Neuronal stem cell (in vitro differentiated cells): ENCODE results near the gene ZMIZ1.

ENCODE experiments used
- DNase-seq: peaks from one replicate; pipeline ENCODE4 v3.0.0-alpha.2; 2013; ENCODE audit warnings: low spot score
- H2AFZ ChIP-seq: one replicate; pipeline ENCODE4 v1.6.1; 2013; ENCODE audit warnings: mild to moderate bottlenecking, low read length, inconsistent platforms
- H2AK5ac ChIP-seq: 2 replicates; pipeline ENCODE4 v1.6.1; 2013; ENCODE audit warnings: low read depth, mild to moderate bottlenecking, inconsistent platforms, low read length, moderate library complexity, mixed read lengths
- H2BK120ac ChIP-seq: 2 replicates; pipeline ENCODE4 v1.6.1; 2013; ENCODE audit warnings: low read depth, mild to moderate bottlenecking, inconsistent platforms, low read length, moderate library complexity, mixed read lengths
- H2BK12ac ChIP-seq: one replicate; pipeline ENCODE4 v1.6.1; 2013; ENCODE audit warnings: low read length, inconsistent platforms
- H2BK15ac ChIP-seq: 2 replicates; pipeline ENCODE4 v1.6.1; 2013; ENCODE audit warnings: mild to moderate bottlenecking, low read length, inconsistent platforms, mixed read lengths
- H2BK5ac ChIP-seq: one replicate; pipeline ENCODE4 v1.6.1; 2013; ENCODE audit warnings: inconsistent platforms, mild to moderate bottlenecking, low read length, moderate library complexity
- H3K14ac ChIP-seq: one replicate; pipeline ENCODE4 v1.6.1; 2013; ENCODE audit warnings: low read length, inconsistent platforms
- H3K18ac ChIP-seq: 2 replicates; pipeline ENCODE4 v1.6.1; 2013; ENCODE audit warnings: low read length, inconsistent platforms
- H3K23ac ChIP-seq: 2 replicates; pipeline ENCODE4 v1.6.1; 2013; ENCODE audit warnings: low read depth, mild to moderate bottlenecking, mixed read lengths, low read length, inconsistent platforms; ENCODE audit not compliant: poor library complexity
- H3K27ac ChIP-seq: replicated peaks from 3 replicates; pipeline ENCODE4 v1.5.1; 2013; ENCODE audit warnings: low read length, inconsistent platforms
- H3K27me3 ChIP-seq, 3 experiments: 2 replicates each; pipeline ENCODE4 v1.6.1; 2013; ENCODE audit warnings: low read length in 3 of 3, mild to moderate bottlenecking in 2 of 3, inconsistent platforms in 1 of 3, low read depth in 1 of 3, mixed read lengths in 1 of 3, moderate library complexity in 1 of 3; ENCODE audit not compliant: control insufficient read depth in 3 of 3, insufficient read depth in 3 of 3
- H3K36me3 ChIP-seq, 2 donors: replicated peaks in 1 of 2; 2 replicates each; pipeline ENCODE4 v1.6.1; 2013; ENCODE audit warnings: low read length in 2 of 2; ENCODE audit not compliant: control insufficient read depth in 2 of 2, insufficient read depth in 2 of 2
- H3K4ac ChIP-seq: 2 replicates; pipeline ENCODE4 v1.6.1; 2013; ENCODE audit warnings: inconsistent platforms, mild to moderate bottlenecking, low read length, moderate library complexity
- H3K4me1 ChIP-seq, 2 donors: 1 replicate in 1 of 2; 2 replicates in 1 of 2; pipeline ENCODE4 v1.6.1; 2013; ENCODE audit warnings: low read length in 2 of 2, low read depth in 1 of 2; ENCODE audit not compliant: control insufficient read depth in 2 of 2, insufficient read depth in 1 of 2
- H3K4me2 ChIP-seq: one replicate; pipeline ENCODE4 v1.6.1; 2013; ENCODE audit warnings: mild to moderate bottlenecking, low read length, inconsistent platforms; ENCODE audit not compliant: insufficient read depth, poor library complexity, severe bottlenecking
- H3K4me3 ChIP-seq, 2 donors: 2 replicates each; pipeline ENCODE4 v1.5.1; 2013; ENCODE audit warnings: low read length in 2 of 2, mild to moderate bottlenecking in 2 of 2, inconsistent platforms in 1 of 2, moderate library complexity in 1 of 2
- H3K79me1 ChIP-seq: one replicate; pipeline ENCODE4 v1.6.1; 2013; ENCODE audit warnings: low read depth, mild to moderate bottlenecking, inconsistent platforms, low read length, moderate library complexity
- H3K9ac ChIP-seq: one replicate; pipeline ENCODE4 v1.6.1; 2013; ENCODE audit warnings: mild to moderate bottlenecking, low read depth, low read length, inconsistent platforms; ENCODE audit not compliant: poor library complexity
- H3K9me3 ChIP-seq, 2 donors: replicated peaks in 1 of 2; 2 replicates each; pipeline versions ENCODE3 to v1.6.1; 2013; ENCODE audit warnings: low read length in 2 of 2, mild to moderate bottlenecking in 2 of 2, inconsistent platforms in 1 of 2, low read depth in 1 of 2, mixed read lengths in 1 of 2, moderate library complexity in 1 of 2; ENCODE audit not compliant: control insufficient read depth in 2 of 2, insufficient read depth in 1 of 2
- H4K8ac ChIP-seq: one replicate; pipeline ENCODE4 v1.6.1; 2013; ENCODE audit warnings: low read depth, mild to moderate bottlenecking, inconsistent platforms, low read length, moderate library complexity
- H4K91ac ChIP-seq: one replicate; pipeline ENCODE4 v1.6.1; 2013; ENCODE audit warnings: low read length, low read depth, mild to moderate bottlenecking, inconsistent platforms; ENCODE audit not compliant: poor library complexity
- WGBS, 2 donors: extraction: QIAGEN DNeasy Blood & Tissue Kit; methylation state at CpG; one replicate each; pipeline ENCODE4 v1.1.7; 2013; ENCODE audit warnings: missing lambda C conversion rate in 2 of 2, mixed read lengths in 1 of 2; ENCODE audit not compliant: insufficient read length in 2 of 2, insufficient replicate concordance in 1 of 2; ENCODE audit errors: extremely low coverage in 2 of 2; 5-methylcytosine and 5-hydroxymethylcytosine counted together

Gene ZMIZ1

DNA sequence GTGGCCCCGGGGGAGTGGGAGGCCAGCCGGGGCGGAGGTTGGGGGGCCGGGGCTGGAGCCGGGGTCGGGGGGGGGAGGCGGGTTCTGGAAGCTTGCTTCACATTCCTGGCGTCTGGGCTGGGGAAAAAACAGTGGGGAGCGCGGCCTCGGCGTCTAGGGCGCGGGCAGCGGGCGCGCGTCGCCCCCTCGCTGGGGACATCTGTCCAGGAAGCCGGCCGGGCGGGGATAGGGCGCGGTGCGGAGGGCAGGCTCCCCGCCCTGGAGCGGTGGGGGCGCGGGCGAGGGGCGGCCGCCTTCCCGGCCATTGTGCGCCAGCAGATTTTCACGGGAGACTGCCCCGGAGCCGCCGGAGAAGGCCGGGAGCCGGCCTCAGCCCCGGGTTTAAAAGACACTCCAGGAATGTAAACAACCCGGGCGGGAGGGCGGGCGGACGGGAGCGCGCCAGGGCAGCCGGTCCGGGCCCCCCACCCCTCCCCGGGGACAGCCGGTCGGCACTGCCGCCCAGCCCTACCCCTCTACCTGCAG, 1.4 kb downstream of the ZMIZ1 start:
- Histone ChIP-seq H3K4me2 (peak overlapping the region; percentile 99), H2BK5ac (peak overlapping the region; percentile 84), H3K23ac (peak overlapping the region; percentile 35), H3K4me3 (peak overlapping the region; percentile 76 to 94), H3K9ac (peak overlapping the region; percentile 98), H2AFZ (no peak overlapping the region), H3K4me1 (peaks cover 30 to 44% of the 10 kb centered on the region in 2 donors), H3K79me1 (peaks cover 26% of the 10 kb centered on the region), H3K18ac (peak overlapping the region; percentile 98), H2BK12ac (no peak overlapping the region), H4K8ac (no peak overlapping the region), H3K27me3 (peaks cover 0 to 2% (median 0%) of the 10 kb centered on the region in 3 experiments), H2AK5ac (peak overlapping the region; percentile 62), H3K9me3 (no peaks in the 10 kb centered on the region), H3K36me3 (peaks cover 0 to 6% of the 10 kb centered on the region in 2 donors), H3K27ac (peak overlapping the region; percentile 93), H3K4ac (no peak overlapping the region), H2BK15ac (peak overlapping the region; percentile 61), H2BK120ac (no peak overlapping the region), H3K14ac (no peak overlapping the region), H4K91ac (no peak overlapping the region)
- peak; percentile 57 for DNase-seq
- no CpG with 5 or more reads among the region's 55 CpGs for WGBS, 2 donors

DNA sequence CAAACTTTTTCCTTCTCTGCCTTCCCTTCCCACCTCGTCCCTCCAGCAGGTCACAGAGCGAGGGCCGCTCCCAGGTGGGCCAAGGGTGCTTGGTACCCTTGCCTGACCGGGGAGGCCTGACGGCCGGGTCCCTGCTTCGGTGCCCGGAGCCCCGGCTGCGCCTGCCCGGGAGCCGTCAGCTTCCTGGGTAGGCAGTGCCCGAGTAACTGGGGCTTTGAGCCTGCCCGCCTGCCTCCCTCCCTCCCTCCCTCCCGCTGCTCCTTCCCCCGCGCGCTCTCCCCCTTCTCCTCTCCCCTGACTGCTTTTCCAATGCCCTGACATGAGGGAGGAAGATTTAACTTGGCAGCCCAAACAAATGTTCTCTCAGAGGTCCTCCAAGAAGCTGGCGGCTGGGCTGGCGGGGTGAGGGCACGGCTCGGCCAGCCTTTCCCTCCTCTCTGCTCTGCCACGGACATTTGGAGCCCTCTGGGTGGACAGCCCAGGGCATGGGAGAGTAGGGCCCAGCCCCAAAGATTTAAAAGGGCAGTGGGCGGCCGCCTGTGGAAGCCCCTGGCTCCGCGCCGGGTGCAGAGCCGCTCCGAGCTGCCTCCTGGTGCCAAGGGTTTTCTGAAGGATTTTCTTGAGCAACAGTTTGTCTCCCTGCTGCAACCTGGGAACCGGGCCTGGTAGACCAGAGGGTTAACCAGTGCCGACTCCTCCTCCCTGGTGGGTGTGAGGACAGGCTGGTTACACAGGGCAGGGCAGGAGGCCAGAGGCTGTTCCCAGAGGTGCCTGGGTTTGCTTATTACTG, 2.0 kb downstream of the ZMIZ1 start:
- Histone ChIP-seq H3K4me3 (peak overlapping the region; percentile 76 to 94), H3K4me2 (peak overlapping the region; percentile 99), H3K4ac (no peak overlapping the region), H2BK15ac (peak overlapping the region; percentile 61), H2AFZ (peak overlapping the region; percentile 57), H3K79me1 (peaks cover 29% of the 10 kb centered on the region), H3K36me3 (peaks cover 0 to 6% of the 10 kb centered on the region in 2 donors), H2BK12ac (no peak overlapping the region), H3K9ac (peak overlapping the region; percentile 93), H2AK5ac (peak overlapping the region; percentile 82), H3K14ac (peak overlapping the region; percentile 61), H3K4me1 (peaks cover 33 to 49% of the 10 kb centered on the region in 2 donors), H3K18ac (peak overlapping the region; percentile 98), H2BK120ac (no peak overlapping the region), H3K23ac (peak overlapping the region; percentile 35), H3K27me3 (peaks cover 0 to 2% (median 0%) of the 10 kb centered on the region in 3 experiments), H2BK5ac (peak overlapping the region; percentile 84), H3K9me3 (no peaks in the 10 kb centered on the region), H4K91ac (no peak overlapping the region), H3K27ac (peak overlapping the region; percentile 77), H4K8ac (no peak overlapping the region)
- WGBS, 2 donors: no CpG with 5 or more reads among the region's 32 CpGs
- DNase-seq: peak; percentile 66

DNA sequence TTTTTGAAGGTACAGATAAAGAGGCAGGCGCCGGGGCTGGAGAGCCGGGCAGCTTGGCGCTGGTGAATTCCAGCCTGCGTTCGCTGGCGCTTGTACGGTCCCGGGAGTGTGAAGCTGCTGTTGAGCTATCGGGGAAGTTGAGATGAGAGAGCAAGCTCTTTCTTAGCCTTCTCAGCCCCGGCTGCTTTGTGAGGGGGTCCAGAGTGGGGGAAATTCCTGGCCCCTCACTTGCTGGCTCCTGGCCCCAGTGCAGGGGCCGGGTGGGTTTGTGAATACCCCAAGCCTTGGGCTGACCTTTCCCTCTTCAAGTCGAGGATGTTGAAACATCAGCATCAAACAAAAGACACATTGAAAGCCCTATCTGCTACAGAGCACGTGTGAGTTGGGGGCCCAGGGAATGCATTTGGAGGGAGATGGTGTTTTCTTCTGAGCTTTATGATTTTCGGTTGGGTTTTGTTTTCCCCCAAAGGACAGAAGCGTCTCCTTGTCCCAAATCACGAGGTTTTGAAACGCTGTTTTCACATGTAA, 2.7 kb downstream of the ZMIZ1 start:
- peaks cover 34 to 51% of the 10 kb centered on the region in 2 donors for H3K4me1 ChIP-seq
- H3K14ac ChIP-seq: no peak overlapping the region
- H3K4me2 ChIP-seq: peak overlapping the region; percentile 99
- peak overlapping the region; percentile 70 for H3K9ac ChIP-seq
- peak overlapping the region; percentile 82 for H2AK5ac ChIP-seq
- H3K4ac ChIP-seq: no peak overlapping the region
- no peak overlapping the region for H4K8ac ChIP-seq
- H3K18ac ChIP-seq: peak overlapping the region; percentile 98
- H2BK5ac ChIP-seq: peak overlapping the region; percentile 84
- no peak overlapping the region for H2BK120ac ChIP-seq
- H3K79me1 ChIP-seq: peaks cover 32% of the 10 kb centered on the region
- no peak overlapping the region for H2BK12ac ChIP-seq
- no peaks in the 10 kb centered on the region for H3K27me3 ChIP-seq
- H3K23ac ChIP-seq: no peak overlapping the region
- peak overlapping the region; percentile 48 for H3K27ac ChIP-seq
- peak overlapping the region; percentile 61 for H2BK15ac ChIP-seq
- H4K91ac ChIP-seq: no peak overlapping the region
- H3K36me3 ChIP-seq: peaks cover 0 to 6% of the 10 kb centered on the region in 2 donors
- H2AFZ ChIP-seq: peak overlapping the region; percentile 57
- no peaks in the 10 kb centered on the region for H3K9me3 ChIP-seq
- peak; percentile 23 for DNase-seq
- H3K4me3 ChIP-seq: peak overlapping the region; percentile 76 to 94
- no CpG with 5 or more reads among the region's 18 CpGs for WGBS, 2 donors

DNA sequence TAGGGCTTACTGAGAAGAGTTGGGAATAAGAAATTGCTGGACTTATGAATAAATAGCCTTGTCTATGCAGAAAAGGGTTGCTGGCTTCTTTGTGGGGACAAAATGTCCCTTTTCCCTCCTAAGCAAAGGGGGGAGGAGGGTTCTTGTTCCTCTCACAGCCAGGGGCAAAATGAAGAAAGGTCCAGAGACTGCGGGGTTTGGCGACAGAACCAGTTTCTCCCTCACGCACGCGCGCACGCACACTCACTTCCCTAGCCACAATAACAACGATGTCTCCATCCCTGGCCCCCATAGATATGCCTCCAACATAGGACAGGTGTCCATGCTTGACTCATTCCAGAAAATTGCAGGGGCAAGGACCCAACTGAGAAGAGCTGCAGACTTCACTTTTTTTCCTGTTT, 3.3 kb downstream of the ZMIZ1 start:
- H3K4me2 ChIP-seq: no peak overlapping the region
- no peaks in the 10 kb centered on the region for H3K27me3 ChIP-seq
- H3K79me1 ChIP-seq: peaks cover 36% of the 10 kb centered on the region
- no peak overlapping the region for H3K18ac ChIP-seq
- no peaks in the 10 kb centered on the region for H3K9me3 ChIP-seq
- H3K4me1 ChIP-seq: peaks cover 35 to 50% of the 10 kb centered on the region in 2 donors
- H3K9ac ChIP-seq: peak overlapping the region; percentile 10
- no peak overlapping the region for H2BK120ac ChIP-seq
- H2BK15ac ChIP-seq: no peak overlapping the region
- H3K36me3 ChIP-seq: peaks cover 0 to 8% of the 10 kb centered on the region in 2 donors
- H3K23ac ChIP-seq: no peak overlapping the region
- H3K4ac ChIP-seq: no peak overlapping the region
- no peak overlapping the region for H2AK5ac ChIP-seq
- no peak overlapping the region for H2BK12ac ChIP-seq
- DNase-seq: no peak
- no peak overlapping the region for H4K91ac ChIP-seq
- peak overlapping the region in 1 of 2 donors; percentile 76 for H3K4me3 ChIP-seq
- no peak overlapping the region for H3K27ac ChIP-seq
- H2AFZ ChIP-seq: no peak overlapping the region
- H3K14ac ChIP-seq: no peak overlapping the region
- H2BK5ac ChIP-seq: peak overlapping the region; percentile 79
- WGBS, 2 donors: no CpG with 5 or more reads among the region's 8 CpGs
- no peak overlapping the region for H4K8ac ChIP-seq
